Endometrium (tissue), 2 donors: ENCODE results near the gene GTF2A1L.
"Not testable (repeated sequence)": the region's sequence is repeated elsewhere in the genome, so short reads cannot be mapped to it uniquely, and the experiment has no call there.

ENCODE experiments used
- FAIRE-seq: peaks from 2 replicates; lab custom pipeline; 2012; peaks lifted over from hg19 to GRCh38; lab: Jason Lieb, UNC
- donor health status: control.
- donor health status: control.

The GTF2A1L gene

DNA sequence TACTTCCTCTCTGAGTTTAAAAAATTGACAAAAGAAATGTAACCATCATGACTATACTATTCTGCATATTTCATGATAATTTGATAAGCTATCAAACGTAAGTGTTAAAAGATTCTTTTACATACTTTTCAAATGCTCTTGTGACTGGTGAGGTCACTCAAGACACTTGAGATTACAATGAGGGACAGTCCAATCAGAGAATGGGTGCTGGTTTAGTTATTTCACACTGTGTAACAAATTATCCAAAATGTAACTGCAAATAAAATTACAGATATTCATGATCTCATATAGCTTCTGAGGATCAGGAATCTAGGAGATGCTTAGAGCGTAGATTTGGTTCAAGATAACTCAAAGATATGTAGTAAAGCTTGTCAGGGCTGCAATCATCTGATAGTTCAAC, 4.4 kb upstream of the GTF2A1L start:
- FAIRE-seq, result no peak

DNA sequence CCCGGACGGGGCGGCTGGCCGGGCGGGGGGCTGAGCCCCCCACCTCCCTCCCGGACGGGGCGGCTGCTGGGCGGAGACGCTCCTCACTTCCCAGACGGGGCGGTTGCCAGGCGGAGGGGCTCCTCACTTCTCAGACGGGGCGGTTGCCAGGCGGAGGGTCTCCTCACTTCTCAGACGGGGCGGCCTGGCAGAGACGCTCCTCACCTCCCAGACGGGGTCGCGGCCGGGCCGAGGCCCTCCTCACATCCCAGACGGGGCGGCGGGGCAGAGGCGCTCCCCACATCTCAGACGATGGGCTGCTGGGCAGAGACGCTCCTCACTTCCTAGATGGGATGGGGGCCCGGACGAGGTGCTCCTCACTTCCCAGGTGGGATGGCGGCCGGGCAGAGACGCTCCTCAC, 3.1 kb upstream of the GTF2A1L start:
- FAIRE-seq, result not testable (repeated sequence)

DNA sequence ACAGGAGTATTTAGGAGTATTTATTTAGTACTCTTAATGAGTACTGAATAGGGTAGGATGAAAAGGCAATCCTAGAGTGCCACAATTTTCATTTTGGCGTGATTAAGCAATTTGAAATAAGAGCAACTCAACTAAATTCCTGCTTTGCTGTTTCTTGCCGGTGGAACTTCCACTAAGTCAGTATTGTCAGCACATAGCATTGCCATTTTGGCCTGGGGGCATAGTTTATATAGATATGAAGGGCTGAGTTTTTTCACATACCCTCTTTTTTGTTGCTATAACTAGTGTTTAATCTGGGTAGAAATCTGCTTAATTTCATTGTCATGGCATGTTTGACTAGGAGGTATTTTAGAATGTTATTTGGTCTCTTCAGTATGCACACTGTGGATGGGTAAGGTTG, 1.9 kb downstream of the GTF2A1L start:
- no peak for FAIRE-seq

DNA sequence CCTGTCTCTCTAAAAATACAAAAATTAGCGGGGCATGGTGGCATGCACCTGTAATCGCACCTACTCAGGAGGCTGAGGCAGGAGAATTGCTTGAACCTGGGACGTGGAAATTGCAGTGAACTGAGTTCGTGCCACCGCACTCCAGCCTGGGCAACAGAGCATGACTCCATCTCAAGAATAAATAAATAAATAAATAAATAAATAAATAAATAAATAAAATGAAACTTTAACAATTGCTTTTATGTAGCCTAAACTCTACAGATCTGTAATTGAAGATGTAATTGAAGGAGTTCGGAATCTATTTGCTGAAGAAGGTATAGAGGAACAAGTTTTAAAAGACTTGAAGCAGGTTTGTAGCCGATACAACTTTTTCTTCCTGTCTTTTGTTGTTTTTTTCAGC, 2.9 kb downstream of the GTF2A1L start:
- no peak for FAIRE-seq

DNA sequence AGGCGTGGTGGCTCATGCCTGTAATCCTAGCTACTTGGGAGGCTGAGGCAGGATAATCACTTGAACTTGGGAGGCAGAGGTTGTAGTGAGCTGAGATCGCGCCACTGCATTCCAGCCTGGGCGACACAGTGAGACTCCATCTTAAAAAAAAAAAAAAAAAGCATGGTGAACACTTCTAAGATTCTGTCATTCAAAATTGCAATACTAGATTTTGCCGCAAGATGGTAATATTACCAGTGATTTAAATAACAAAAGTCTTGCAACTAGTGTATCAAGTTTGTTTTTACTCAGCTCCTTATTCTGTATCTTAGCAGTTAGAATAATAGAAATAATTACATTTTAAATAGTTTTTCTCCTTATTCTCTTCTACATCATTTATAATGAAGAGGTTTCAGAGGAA, 5.0 kb downstream of the GTF2A1L start:
- peak; percentile 23 for FAIRE-seq

DNA sequence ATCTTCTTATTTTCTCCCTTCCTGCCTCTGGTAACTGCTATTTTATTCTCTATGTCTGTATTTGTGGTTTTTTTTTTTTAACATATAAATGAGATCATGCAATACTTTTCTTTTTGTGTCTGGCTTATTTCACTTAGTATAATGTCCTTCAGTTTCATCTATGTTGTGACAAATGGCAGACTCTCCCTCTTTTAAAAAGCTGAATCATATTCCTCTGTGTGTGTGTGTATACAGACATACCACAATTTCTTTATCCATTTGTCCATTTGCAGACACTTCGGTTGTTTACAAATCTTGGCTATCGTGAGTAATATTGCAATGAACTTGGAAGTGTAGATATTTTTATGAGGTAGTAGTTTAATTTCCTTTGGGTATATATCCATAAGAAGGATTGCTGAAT, 7.0 kb downstream of the GTF2A1L start:
- FAIRE-seq, result no peak

DNA sequence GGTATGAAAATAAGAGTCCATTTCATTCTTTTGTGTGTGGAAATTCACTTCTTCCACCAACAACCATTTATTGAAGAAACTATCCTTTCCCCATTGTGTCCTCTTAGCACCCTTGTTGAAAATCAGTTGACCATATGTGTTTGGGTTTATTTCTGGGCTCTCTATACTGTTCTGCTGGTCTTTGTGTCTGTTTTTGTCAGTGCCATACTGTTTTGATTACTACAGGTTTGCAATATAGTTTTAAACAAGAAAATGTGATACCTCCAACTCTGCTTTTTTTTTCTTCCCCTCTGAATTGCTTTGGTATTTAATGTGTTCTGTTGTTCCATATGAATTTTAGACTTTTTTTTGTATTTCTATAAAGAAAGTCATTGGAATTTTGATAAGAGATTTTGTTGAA, 8.4 kb downstream of the GTF2A1L start:
- no peak for FAIRE-seq

DNA sequence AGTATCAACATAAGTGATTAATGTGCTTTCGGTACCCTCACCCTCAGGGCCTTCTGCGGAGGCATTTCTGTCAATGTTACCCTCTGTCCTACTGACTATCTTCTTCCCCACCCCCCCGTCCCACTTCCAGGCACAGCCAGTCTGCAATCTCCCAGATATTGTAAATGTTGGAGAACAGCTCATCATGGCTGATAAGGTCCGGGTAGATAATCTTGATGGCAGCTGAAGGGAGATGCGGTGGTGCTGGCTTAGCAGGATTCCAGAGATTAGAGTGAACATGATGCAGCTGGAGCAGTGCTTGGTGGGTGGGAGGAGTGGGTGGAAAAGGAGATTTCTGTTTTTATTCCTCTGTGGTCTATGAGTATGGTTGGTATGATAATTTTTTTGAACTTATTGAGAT, 15.5 kb downstream of the GTF2A1L start:
- no peak for FAIRE-seq

DNA sequence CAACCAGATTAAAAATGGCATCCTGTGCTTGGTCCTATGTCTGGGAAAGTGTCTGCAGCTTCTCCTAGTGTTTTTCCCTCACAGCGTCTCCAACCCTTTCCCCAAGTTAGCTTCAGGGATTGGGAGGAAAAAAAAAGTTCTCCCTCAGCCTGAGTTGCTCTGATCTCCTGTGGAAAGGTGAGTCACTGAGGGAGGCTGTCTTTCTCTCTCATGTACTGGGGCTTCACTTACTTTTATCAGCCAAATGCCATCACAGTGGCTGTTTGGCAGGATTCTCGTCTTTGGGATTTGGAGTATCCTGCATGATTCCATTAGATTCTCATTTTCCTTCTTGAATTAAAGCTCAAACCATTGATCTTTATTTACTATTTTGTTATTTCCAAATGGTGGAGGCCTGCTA, 18.1 kb downstream of the GTF2A1L start:
- no peak for FAIRE-seq

DNA sequence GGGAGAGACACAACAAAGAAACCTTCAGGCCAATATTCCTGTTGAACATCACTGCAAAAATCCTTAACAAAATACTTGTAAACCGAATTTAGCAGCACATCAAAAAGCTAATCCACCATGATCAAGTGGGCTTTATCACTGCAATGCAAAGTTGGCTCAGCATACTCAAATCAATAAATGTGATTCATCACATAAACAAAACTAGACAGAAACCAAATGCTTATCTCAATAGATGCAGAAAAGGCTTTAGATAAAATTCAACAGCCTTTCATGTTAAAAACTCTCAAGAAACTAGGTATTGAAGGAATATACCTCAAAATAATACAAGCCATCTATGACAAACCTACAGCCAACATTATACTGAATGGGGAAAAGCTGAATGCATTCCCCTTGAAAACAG, 20.6 kb downstream of the GTF2A1L start:
- FAIRE-seq, result no peak

DNA sequence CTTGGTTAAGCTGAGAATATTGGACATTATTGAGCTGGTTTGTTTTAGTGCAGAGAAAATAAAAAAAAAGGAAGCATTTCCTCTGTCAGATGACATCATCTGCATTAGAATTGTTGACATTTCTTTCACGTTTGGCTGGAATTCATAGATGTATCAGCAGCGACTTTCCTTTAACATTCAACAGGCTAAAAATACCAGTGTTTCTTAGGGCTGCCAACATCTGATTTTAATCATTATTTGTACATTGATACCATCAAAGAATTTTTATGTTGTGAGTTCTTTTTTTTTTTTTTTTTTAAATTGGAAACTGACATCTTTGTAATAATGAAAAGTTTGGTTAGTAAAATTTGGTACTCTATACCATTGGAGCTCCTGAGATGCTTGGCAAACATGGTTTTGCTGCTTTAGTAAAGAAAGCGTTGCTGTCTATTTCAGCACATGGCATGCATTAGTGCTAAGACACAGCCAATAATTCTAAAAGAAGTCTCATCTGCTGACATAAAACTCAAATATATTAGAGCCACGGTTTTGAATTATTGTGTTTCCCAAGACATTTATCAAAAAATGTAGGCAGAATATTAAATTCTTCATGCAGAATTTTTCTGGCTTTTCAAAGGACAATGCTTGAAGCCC, 33.6 kb downstream of the GTF2A1L start:
- peak; percentile 4 for FAIRE-seq

DNA sequence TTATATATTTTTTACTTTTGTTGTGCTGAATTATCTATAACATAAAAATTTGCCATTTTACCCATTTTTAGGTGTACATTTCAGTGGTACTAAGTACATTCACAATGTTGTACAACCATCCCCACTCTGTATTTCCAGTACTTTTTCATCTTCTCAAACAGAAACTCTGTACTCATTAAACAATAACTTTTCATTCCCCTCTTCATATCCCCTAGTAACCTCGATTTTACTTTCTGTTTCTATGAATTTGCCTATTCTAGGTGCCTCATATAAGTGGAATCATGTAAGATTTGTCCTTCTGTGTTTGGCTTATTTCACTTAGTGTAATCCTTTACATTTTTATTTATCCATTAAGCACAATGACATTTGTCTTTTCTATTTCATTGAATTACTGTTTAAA, 51.3 kb downstream of the GTF2A1L start:
- FAIRE-seq, result no peak

DNA sequence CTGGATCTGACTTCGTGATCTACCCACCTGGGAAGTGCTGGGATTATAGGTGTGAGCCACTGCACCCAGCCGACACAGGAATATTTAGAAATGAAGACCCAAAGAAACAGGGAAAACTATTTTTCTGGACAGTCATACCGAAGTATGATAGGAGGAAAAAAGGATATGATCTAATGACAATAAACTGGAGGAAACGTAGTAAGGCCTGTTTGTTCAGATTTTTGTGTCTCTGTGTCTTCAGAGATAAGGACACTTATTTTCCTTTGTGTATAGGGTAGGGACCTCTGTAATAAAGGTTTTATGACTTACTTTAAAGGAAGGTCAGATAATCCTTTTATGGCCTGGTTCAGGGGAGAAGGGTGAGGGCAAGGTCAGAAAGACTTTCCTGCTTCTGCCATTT, 55.9 kb downstream of the GTF2A1L start:
- FAIRE-seq, result no peak

DNA sequence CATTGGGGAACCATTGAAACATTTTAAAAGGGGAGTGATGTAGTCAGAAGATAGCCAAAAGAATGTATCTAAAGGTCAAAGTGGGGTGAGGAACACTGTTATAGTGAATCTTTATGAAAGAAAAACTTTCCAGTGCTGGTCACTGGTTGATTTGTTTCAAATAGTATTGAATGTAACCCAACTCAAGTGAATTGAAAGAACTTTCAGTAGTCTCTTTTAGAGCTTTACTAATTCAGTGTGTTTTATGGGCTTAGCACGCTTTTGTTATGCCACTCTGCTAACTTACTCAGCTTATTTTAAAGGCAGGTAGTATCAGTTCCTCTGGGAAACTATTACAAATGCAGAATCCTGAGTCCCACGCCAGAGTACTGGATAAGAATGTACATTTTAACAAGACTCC, 57.3 kb downstream of the GTF2A1L start:
- FAIRE-seq, result no peak

DNA sequence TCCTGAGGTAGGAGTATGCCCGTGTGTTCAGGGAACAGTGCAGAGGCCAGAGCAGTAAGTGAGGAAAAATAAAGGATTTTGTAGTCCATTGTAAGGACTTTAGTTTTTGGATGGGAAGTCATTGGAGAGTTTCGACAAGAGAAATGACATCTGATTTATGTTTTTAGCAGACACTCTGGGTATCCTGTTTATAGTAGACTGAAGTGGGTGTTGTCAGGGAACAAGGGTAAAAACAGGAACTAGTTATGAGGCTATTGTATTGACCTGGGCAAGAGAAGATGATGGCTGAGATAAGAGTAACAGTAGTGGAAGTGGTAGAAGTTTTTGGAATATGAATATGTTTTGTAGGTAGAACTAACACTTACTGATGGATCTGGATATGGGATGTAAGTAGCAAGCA, 59.8 kb downstream of the GTF2A1L start:
- no peak for FAIRE-seq

DNA sequence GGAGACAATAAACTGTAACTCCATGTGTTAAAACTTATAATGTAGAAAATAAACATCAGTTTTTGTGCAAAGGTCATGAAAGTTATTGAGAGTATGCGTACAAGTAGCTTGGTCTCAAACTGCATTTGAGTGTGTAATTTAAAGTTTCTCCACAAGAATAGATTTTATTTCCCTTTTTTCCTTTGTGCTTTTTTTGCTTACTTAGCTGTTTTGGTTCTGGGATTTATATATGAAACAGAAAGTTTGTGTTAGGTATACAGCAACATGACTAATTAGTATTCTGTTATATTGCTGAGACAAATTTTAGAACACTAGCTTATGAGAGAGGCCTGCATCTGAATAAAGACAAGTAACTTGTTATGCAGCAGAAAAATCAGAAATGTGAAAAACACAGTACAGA, 67.5 kb downstream of the GTF2A1L start:
- no peak for FAIRE-seq

DNA sequence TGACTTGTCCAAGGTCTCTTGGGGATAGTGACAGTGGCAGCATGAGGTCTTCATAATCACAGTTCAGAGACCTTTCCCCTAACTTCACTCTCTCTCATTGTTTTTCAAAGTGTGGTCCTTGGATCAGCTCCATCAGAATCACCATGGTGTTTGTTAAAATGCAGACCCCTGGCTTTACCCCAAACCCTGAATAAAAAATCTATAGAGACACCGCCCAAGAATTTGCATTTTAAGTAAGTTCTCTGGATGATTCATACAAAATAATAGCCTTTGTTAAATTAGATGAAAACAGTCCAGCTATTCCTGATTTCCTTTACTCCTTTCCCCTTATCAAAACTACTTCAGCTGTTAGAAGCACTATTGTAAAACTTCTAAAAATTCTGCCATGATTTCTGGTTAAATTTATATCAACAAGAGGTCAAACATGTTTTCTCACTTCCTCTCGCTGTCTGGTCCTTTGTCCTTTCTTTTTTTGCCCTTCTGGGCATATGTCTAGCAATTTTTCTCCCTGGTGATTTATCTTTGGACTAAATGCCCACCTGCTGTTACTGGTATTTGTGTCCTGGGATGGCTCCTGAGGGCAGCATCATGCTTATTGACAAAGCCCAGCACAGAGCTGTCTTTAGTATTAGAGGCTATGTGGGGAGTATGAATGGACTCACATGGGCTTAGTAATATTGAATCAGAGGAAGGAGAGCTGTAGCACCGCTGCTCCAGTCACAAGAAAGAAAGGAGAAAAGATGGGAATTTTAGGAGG, 74.5 kb downstream of the GTF2A1L start:
- FAIRE-seq, result no peak

DNA sequence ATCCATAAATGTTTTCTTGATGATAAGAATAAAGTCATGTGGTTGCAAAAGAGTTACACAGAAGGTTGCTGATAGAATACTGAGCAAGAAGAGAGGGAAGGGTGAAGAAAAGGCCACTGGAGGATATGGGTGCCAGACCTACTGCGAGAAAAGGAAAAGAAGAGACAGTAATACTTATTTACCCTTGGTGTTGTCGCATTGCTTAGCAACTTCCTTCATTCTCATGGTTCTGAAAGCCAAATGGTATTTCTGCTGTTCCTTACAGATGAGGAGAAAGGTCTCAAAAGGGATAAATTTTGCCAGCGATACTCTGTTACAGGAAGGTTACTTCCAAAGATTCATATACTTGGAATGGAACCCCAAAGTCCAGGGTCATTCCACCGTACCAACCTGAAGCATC, 75.4 kb downstream of the GTF2A1L start:
- no peak for FAIRE-seq

DNA sequence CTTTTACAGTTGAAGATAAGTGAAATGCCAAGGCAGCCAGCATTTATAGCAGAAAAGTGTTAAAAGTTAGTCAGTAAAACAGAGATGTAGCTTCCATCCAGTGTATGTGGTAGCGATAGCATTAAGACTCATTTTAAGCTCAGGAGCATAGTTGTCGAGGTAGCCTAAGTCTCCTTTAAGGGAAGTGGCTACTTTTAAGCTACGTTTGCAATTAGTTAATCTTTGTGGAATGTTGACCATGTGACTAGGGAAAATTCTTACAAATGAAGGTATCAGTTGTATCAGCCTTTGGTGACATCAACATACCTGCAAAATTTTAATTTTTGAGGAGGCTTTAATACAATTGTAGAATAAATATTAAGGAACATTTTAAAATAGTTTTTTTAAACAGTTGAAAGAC, 76.0 kb downstream of the GTF2A1L start:
- FAIRE-seq, result no peak

DNA sequence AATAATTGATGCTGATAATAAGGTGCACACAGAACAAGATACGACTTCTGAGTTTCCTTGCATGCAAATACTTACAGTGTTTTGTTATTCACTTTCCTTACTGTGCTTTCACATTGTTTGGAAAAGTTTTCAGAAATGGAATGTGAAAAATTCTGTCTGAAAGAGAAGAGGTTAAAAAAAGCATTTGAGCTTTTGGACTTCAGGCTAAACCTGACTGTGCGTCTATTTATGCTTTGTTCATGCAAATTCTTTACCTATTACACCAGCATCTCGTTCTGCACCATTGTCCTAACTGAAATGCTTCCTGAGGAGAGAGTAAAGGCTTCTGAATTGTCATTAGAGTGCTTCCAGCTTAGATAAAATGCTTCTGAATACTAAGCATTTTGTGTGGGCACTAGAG, 76.5 kb downstream of the GTF2A1L start:
- no peak for FAIRE-seq

DNA sequence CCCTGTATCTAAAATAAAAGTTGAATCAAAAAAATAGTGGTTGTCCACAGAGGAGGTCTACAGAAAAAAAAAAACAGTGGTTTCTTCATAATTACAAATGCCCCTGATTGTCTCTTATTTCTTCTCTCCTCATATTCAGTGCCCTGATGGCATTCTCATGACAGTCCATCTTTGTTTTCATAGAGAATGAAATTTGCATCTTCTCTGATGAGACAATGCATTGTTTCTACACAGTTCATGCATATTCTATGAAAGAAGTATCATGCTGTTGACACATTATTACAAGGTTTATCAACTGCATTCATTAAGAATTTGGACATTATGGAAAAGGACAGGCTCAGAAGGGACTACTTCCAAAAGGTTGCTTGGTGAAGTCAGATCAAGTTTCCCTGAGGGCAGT, 78.3 kb downstream of the GTF2A1L start:
- FAIRE-seq, result no peak

DNA sequence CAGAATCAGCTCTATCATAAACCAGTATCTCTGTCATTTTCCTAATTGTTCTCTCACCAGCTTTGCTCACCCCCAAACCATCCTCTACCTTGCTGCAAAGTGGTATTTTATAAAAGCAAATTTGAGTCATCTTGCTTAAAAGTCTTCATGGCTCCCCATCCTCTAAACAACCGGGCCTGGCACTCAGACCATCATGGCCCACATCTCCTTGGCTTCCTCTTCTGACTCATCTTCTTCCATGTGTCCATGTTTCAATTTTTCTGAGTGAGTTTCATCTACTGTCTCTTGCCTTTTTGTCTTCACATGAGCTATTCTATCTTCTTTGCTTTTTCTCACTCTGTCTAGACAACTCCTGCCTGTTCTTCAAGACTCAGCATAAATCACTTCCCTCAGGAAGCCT, 79.2 kb downstream of the GTF2A1L start:
- no peak for FAIRE-seq

DNA sequence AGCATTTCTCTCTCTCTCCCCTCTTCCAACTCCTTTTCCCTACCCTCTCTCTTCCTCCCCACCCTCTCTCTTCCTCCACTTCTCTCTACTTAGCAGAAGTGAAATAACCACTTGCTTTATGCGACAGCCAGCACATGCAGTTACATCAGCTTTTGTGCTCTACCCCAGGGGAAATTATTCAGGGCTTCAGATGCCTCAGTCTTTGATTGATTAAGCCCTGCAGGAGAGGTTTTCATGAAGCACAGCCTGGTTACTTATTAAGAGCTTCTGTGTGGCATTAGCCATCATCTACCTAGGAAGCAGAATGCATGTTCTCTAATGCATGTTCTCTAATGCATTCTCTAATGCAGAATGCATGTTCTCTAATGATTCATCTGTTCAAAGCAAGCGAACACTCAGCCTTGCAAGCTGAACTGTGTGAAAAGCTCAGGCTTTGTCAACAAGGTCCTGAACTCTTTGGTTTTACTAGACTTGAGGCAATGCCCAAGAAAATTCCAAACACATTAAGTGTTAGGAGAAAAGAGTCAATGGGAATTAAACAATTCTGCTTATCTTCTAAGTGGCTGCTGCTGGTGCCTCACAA, 81.8 kb downstream of the GTF2A1L start:
- no peak for FAIRE-seq

DNA sequence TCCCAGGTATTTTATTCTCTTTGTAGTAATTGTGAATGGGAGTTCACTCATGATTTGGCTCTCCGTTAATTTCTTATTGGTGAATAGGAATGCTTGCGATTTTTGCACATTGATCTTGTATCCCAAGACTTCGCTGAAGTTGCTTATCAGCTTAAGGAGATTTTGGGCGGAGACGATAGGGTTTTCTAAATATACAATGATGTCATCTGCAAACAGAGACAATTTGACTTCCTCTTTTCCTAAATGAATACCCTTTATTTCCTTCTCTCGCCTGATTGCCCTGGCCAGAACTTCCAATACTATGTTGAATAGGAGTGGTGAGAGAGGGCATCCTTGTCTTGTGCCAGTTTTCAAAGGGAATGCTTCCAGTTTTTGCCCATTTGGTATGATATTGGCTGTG, 86.0 kb downstream of the GTF2A1L start:
- FAIRE-seq, result not testable (repeated sequence)
